Astrocyte (in vitro differentiated cells and primary cell): Measurements from ENCODE around the gene EXOSC7. TPM values are rescaled to one million over a fixed set of nuclear protein-coding genes. Genes with fewer than 3 reads are reported as not detected.

Experiments used
- DNase-seq: peaks from one replicate; pipeline ENCODE4 v3.0.0-alpha.2; 2010; ENCODE audit warnings: low read depth
- FAIRE-seq: peaks from 2 replicates; lab custom pipeline; 2011; peaks lifted over from hg19 to GRCh38; lab: Jason Lieb, UNC
- H2AFZ ChIP-seq: 2 replicates; pipeline ENCODE4 v1.6.0; 2012; ENCODE audit warnings: low read depth, low read length, inconsistent platforms
- H3K27ac ChIP-seq: 2 replicates; pipeline ENCODE4 v1.5.1; 2011; ENCODE audit warnings: low read depth, low read length, inconsistent platforms
- H3K27me3 ChIP-seq: 2 replicates; pipeline ENCODE4 v1.6.0; 2011; ENCODE audit warnings: low read length, inconsistent platforms; ENCODE audit not compliant: insufficient read depth
- H3K36me3 ChIP-seq: 2 replicates; pipeline ENCODE4 v1.5.1; 2011; ENCODE audit warnings: low read length, inconsistent platforms; ENCODE audit not compliant: insufficient read depth
- H3K4me1 ChIP-seq: 2 replicates; pipeline ENCODE4 v1.5.1; 2011; ENCODE audit warnings: low read length, inconsistent platforms; ENCODE audit not compliant: insufficient read depth
- H3K4me2 ChIP-seq: 2 replicates; pipeline ENCODE4 v1.6.0; 2012; ENCODE audit warnings: low read length, inconsistent platforms
- H3K4me3 ChIP-seq: 2 replicates; pipeline ENCODE4 v1.5.1; 2011; ENCODE audit warnings: low read depth, mild to moderate bottlenecking, low read length, inconsistent platforms; ENCODE audit not compliant: insufficient read depth
- H3K79me2 ChIP-seq: 2 replicates; pipeline ENCODE4 v1.6.0; 2012; ENCODE audit warnings: mild to moderate bottlenecking, low read length, inconsistent platforms; ENCODE audit not compliant: insufficient read depth
- H3K9ac ChIP-seq: 2 replicates; pipeline ENCODE4 v1.6.0; 2012; ENCODE audit warnings: mild to moderate bottlenecking, low read length, inconsistent platforms
- H3K9me3 ChIP-seq: 2 replicates; pipeline ENCODE4 v1.5.1; 2012; ENCODE audit warnings: low read depth, mild to moderate bottlenecking, low read length, inconsistent platforms; ENCODE audit not compliant: insufficient read depth
- H4K20me1 ChIP-seq: 2 replicates; pipeline ENCODE4 v1.6.0; 2012; ENCODE audit warnings: low read length, inconsistent platforms; ENCODE audit not compliant: insufficient read depth
- H3K27ac Mint-ChIP-seq: one replicate; pipeline ENCODE4 v1.8.0; 2021; ENCODE audit warnings: mild to moderate bottlenecking, mixed read lengths; ENCODE audit not compliant: unreplicated experiment
- H3K27me3 Mint-ChIP-seq: one replicate; pipeline ENCODE4 v1.8.0; 2021; ENCODE audit warnings: low read depth, mixed read lengths; ENCODE audit not compliant: unreplicated experiment
- H3K36me3 Mint-ChIP-seq: one replicate; pipeline ENCODE4 v1.8.0; 2021; ENCODE audit warnings: low read depth, mixed read lengths; ENCODE audit not compliant: unreplicated experiment
- H3K4me1 Mint-ChIP-seq: one replicate; pipeline ENCODE4 v1.8.0; 2021; ENCODE audit warnings: low read depth, mixed read lengths; ENCODE audit not compliant: unreplicated experiment
- H3K4me3 Mint-ChIP-seq: one replicate; pipeline ENCODE4 v1.8.0; 2021; ENCODE audit warnings: mild to moderate bottlenecking, moderate library complexity, mixed read lengths; ENCODE audit not compliant: unreplicated experiment
- H3K9me3 Mint-ChIP-seq: one replicate; pipeline ENCODE4 v1.8.0; 2021; ENCODE audit warnings: mild to moderate bottlenecking, mixed read lengths; ENCODE audit not compliant: unreplicated experiment
- EZH2 ChIP-seq: IDR thresholded peaks from 2 replicates; pipeline ENCODE4 v1.6.1; 2012; ENCODE audit warnings: mild to moderate bottlenecking, low read length, inconsistent platforms; ENCODE audit not compliant: insufficient read depth
- total RNA-seq: library from RNA; stranded (reverse); gene quantifications from 2 replicates; pipeline ENCODE4 v1.2.1, GENCODE V29; 2021
- TF ChIP-seq, protein P1 (sequence below): IDR thresholded peaks from 2 replicates; pipeline ENCODE4 v1.5.1; 2011; ENCODE audit warnings: low read depth, mild to moderate bottlenecking, inconsistent platforms, low read length, moderate library complexity; ENCODE audit not compliant: insufficient read depth

Gene EXOSC7
- total RNA-seq, 1 donor from 2014 or later = 38.6 TPM

DNA sequence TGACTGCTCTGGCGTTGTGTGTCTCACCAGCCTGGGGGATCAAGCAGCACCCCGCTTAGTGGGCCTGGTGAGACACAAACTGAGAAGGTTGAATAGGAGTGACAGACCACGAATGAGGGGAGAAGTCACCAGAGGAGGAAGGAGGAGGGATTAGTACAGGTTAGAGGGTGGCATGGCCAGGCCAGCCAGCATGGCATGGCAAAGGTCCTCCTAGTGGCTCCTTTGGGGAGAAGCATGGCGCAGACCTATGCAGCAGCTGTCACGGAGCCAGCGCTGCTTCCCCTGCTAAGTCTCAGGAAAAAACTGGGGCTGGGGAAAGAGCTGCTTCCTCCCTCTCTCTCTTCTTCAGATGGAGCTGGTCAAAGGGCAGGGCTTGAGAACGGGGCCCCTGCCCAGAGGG, 48.7 kb upstream of the EXOSC7 start:
- Mint-ChIP-seq H3K9me3 (no peaks in the 10 kb centered on the region), H3K27me3 (no peaks in the 10 kb centered on the region), H3K4me1 (peaks cover 10% of the 10 kb centered on the region), H3K36me3 (peaks cover 20% of the 10 kb centered on the region), H3K4me3 (no peak overlapping the region), H3K27ac (no peak overlapping the region)
- no peaks in the 10 kb centered on the region for H3K27me3 ChIP-seq
- DNase-seq (no peak), FAIRE-seq (no peak)
- H3K4me1 ChIP-seq = no peaks in the 10 kb centered on the region
- no peak overlapping the region for H3K4me2 ChIP-seq
- no peak overlapping the region for H3K4me3 ChIP-seq
- H3K27ac ChIP-seq = no peak overlapping the region
- H3K9me3 ChIP-seq = no peaks in the 10 kb centered on the region
- peaks cover 2% of the 10 kb centered on the region for H3K36me3 ChIP-seq
- no peaks in the 10 kb centered on the region for H4K20me1 ChIP-seq
- no peaks in the 10 kb centered on the region for H3K79me2 ChIP-seq
- no peak overlapping the region for H3K9ac ChIP-seq
- no peak overlapping the region for H2AFZ ChIP-seq
- TF ChIP-seq EZH2 = no peak
- TF ChIP-seq, protein P1, sequence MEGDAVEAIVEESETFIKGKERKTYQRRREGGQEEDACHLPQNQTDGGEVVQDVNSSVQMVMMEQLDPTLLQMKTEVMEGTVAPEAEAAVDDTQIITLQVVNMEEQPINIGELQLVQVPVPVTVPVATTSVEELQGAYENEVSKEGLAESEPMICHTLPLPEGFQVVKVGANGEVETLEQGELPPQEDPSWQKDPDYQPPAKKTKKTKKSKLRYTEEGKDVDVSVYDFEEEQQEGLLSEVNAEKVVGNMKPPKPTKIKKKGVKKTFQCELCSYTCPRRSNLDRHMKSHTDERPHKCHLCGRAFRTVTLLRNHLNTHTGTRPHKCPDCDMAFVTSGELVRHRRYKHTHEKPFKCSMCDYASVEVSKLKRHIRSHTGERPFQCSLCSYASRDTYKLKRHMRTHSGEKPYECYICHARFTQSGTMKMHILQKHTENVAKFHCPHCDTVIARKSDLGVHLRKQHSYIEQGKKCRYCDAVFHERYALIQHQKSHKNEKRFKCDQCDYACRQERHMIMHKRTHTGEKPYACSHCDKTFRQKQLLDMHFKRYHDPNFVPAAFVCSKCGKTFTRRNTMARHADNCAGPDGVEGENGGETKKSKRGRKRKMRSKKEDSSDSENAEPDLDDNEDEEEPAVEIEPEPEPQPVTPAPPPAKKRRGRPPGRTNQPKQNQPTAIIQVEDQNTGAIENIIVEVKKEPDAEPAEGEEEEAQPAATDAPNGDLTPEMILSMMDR = no peak

DNA sequence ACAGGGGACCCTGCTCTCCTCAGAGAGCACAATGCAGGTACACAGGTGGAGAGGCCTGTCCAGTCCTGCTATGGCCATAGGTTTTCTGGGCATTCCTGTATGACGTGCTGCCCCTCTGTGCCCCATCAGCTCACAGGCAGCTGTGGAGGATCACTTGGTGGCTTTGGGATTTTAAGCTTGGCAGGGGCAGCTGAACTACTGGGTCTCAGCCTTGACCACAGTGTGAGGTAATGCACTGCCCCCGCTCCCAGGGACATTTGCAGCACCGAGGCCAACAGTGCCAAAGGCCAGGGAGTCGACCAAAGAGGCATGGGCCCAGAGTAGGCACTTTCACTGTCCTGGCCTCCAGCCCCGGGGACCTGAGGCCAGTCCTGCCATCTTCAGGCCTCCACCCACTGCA, 46.3 kb upstream of the EXOSC7 start:
- DNase-seq (no peak), FAIRE-seq (no peak)
- Histone ChIP-seq H3K79me2 (no peaks in the 10 kb centered on the region), H3K36me3 (peaks cover 2% of the 10 kb centered on the region), H3K27ac (no peak overlapping the region), H3K9me3 (no peaks in the 10 kb centered on the region), H3K27me3 (no peaks in the 10 kb centered on the region), H3K4me3 (no peak overlapping the region), H3K4me1 (no peaks in the 10 kb centered on the region), H3K9ac (no peak overlapping the region), H2AFZ (no peak overlapping the region), H3K4me2 (no peak overlapping the region), H4K20me1 (peaks cover 9% of the 10 kb centered on the region)
- H3K4me3 Mint-ChIP-seq = no peak overlapping the region
- TF ChIP-seq EZH2 = no peak
- TF ChIP-seq, protein P1 = no peak
- no peaks in the 10 kb centered on the region for H3K9me3 Mint-ChIP-seq
- H3K27me3 Mint-ChIP-seq = no peaks in the 10 kb centered on the region
- peaks cover under 1% of the 10 kb centered on the region for H3K4me1 Mint-ChIP-seq
- H3K36me3 Mint-ChIP-seq = peaks cover 25% of the 10 kb centered on the region
- no peak overlapping the region for H3K27ac Mint-ChIP-seq

DNA sequence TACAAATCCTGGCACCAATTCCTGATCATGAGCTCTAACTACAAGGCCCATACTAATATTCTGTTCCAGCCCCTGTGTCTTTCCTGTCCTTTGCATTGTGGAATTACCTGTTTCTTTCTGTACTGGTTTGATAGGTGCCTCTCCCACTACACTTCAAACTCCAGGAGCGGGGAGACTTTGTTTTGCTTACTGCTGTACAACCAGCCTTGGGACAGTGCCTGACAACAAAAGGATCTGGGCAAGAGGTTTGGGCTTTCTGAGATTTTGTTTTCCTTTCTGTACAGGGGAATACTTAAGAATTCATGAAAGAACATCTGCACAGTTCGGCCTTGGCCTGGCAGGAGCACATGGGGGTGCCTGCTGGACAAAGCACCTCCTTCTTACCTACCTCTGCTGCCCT, 45.1 kb upstream of the EXOSC7 start:
- DNase-seq = no peak
- H3K4me2 ChIP-seq = no peak overlapping the region
- FAIRE-seq = no peak

More for the DNA sequence above, 45.1 kb upstream of the EXOSC7 start:
- H3K9me3 Mint-ChIP-seq = no peaks in the 10 kb centered on the region
- no peaks in the 10 kb centered on the region for H3K27me3 Mint-ChIP-seq
- no peaks in the 10 kb centered on the region for H3K9me3 ChIP-seq
- peaks cover 15% of the 10 kb centered on the region for H4K20me1 ChIP-seq
- H3K36me3 ChIP-seq = peaks cover 2% of the 10 kb centered on the region
- no peak overlapping the region for H3K27ac Mint-ChIP-seq
- no peak overlapping the region for H3K9ac ChIP-seq
- H3K4me3 ChIP-seq = no peak overlapping the region
- H3K4me1 ChIP-seq = no peaks in the 10 kb centered on the region
- H3K27ac ChIP-seq = no peak overlapping the region
- H3K36me3 Mint-ChIP-seq = peaks cover 24% of the 10 kb centered on the region
- no peaks in the 10 kb centered on the region for H3K27me3 ChIP-seq
- H3K4me1 Mint-ChIP-seq = no peaks in the 10 kb centered on the region
- no peaks in the 10 kb centered on the region for H3K79me2 ChIP-seq
- no peak for TF ChIP-seq EZH2
- TF ChIP-seq, protein P1 = no peak
- no peak overlapping the region for H3K4me3 Mint-ChIP-seq
- no peak overlapping the region for H2AFZ ChIP-seq
